GM21390 (cell line): ENCODE measurements around the gene NME1.

ENCODE experiments used
- ATAC-seq: cut with Tn5 transposase; IDR thresholded peaks from one replicate; pipeline ENCODE4 v1.9.1; 2021; ENCODE audit not compliant: unreplicated experiment

Gene NME1

DNA sequence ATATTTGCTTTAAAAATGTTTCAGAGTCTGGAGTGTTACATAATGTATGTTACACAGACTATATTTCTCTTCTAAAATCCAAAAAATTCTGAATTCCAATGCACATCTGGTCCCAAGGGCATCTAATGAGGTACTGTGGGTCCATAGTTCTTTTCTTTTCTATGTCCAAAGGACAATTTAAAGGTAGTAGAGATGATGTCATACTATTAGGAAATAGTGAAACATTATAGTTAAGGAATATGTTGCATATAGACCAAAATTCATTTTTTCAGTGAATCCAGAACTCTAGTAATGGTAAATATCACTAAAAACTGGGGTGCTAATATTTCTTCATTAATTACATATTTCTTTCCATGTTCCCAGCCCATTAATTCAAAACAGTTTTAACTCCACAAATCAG, 35.8 kb downstream of the NME1 start:
- no peak for ATAC-seq

DNA sequence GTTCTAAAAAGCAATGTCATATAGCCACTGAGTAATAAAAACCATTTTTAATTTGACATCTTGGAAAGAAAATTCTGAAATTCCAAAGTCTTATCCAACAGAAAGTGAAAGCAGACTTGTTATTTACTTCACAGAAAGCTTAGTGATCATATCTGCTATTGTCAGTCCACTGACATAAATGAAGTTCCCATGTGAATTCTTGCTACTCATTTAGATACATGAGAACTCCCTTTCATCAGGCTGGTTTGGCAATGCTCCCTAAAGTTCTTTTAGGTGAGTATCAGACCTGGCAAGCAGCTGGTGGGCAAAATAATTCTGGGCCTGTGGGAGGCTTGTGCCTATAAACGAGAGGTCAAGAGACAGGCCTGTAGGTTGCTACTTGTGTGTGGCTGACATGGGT, 36.3 kb downstream of the NME1 start:
- no peak for ATAC-seq

DNA sequence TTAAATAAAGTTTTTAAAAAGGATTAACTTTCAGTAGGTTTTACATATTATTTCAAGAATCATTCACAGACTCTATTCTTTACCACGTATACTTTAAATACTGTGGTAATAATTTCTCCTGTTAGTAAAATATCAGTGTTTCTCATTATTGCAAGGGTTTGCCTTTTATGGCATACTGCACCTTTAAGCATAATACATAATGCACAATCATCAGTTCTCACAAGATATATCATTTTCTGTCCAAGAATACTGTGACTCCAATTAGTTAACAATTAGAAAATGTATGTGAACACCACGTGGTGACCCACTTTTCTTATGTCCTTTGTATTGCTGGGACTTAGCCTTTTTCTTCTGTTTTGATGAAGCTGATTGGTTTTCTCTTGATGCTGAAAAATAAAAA, 38.5 kb downstream of the NME1 start:
- no peak for ATAC-seq

DNA sequence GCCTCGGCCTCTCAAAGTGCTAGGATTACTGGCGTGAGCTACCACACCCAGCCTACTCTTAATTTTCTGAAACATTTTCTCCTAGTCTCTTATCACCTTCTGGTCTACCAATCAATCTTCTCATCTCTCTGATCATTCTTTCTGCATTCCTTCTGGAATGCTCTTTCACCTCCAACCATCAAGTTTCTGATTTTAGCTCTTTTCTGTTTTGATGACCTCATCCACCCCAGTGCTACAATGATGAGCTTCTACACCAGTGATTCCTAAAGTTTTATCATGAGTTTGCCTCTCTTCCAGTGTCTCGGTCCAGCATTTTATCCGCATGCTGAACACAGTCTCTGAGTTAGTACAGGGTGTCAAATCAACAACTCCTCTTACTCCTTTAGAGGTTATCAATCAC, 44.4 kb downstream of the NME1 start:
- ATAC-seq, result no peak

DNA sequence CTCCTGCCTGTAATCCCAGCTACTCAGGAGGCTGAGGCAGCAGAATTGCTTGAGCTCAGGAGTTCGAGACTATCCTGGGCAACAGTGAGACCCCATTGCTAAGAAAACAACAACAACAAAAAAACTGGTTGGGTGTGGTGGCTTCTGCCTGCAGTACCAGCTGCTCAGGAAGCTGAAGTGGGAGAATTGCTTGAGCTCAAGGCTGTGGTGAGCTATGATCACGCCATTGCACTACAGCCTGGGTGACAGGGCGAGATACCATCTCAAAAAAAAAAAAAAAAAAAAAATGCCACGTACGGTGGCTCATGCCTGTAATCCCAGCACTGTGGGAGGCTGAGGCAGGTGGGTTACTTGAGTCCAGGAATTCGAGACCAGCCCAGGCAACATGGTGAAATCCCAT, 46.9 kb downstream of the NME1 start:
- ATAC-seq, result no peak

DNA sequence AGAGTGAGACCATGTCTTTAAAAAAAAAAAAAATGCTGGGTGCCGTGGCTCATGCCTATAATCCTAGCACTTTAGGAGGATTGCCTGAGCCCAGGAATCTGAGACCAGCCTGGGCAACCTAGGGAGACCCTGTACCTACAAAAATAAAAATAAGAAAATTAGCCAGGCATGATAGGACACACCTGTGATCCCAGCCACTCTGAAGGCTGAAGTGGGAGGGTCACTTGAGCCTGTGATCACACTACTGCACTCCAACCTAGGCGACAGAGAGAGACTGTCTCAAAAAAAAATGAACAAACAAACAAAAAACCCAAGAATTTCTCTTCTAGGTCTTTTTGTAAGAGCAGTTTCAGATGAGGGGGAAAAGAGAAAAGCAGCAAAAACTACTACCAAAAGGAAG, 47.5 kb downstream of the NME1 start:
- ATAC-seq, result no peak

DNA sequence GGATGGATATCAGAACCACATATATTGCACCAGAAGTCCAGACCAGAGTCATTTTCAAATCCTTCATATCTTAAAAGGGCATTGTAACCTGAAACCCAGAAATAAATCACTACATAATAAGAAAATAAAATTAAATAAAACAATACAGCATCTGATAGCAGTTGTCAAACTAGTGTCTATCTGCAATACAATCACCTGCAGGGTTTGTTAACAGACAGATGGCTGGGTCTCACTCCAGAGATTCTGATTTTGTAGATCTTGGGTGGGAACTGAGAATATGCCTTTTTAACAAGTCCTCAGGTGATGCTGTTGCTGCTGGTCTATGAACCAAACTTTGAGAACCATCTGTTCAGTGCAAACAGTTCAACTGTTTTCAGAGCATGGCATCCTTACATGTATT, 50.5 kb downstream of the NME1 start:
- ATAC-seq, result no peak
